Measurements from ENCODE around the gene NUP210. TPM values are rescaled to one million over a fixed set of nuclear protein-coding genes. Genes with fewer than 3 reads are reported as not detected.
"Not testable (repeated sequence)": the region's sequence is repeated elsewhere in the genome, so short reads cannot be mapped to it uniquely, and the experiment has no call there.

NUP210 gene
- polyA plus RNA-seq, 1 donor from 2014 or later, result 72.2 TPM

DNA sequence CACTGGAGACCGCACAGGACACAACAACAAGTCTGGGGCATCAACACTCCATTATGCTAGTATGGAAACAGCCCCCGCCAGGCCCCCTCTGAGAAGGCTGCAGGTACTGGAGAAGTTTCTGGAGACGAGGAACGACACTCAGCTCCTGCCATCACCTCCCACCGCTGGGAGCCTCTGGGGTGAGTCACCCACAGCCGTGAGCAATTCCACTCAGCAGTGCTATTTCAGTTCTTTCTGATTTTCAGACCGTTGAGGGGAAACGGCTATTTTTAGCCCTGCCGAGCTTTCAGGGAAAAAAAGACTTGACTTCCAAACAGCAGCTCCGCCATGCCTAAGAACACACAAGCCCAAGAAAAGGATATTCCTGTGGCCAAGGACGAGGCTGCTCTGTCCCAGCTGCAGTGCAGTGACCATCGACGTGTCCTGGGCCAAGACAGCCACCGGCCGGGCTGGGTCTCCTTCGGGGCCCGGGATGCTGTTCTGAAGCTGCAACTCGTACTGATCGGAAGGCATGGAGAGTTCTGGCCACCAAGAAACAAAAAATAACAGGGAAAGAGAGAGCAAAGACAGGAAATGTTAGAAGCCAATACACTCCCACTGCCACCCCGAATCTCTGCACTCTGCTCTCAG, 40.8 kb downstream of the NUP210 start:
- Mint-ChIP-seq H3K4me3 (no peak overlapping the region), H3K27me3 (no peaks in the 10 kb centered on the region), H3K27ac (no peak overlapping the region), H3K9me3 (no peaks in the 10 kb centered on the region), H3K36me3 (peaks cover 7% of the 10 kb centered on the region), H3K4me1 (peaks cover 11 to 23% (median 16%) of the 10 kb centered on the region in 3 donors)

DNA sequence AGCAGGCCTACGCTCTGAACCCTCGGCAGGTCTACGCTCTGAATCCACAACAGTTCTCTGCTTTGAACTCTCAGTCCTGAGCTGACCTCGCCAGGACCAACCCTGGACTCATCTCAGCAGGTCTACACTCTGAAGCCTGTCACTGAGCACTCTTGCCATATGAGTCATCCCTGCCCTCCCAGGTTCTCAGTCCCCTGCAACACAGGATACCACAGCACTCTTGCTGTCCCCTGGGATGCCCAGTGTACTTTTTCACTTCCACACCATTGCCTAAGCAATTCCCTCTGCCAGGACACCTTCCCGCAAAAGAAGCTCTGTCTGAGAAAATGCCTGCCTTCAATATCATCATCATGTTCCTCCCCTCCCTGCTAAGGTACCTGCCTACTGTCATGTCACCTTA, 42.0 kb downstream of the NUP210 start:
- H3K4me1 Mint-ChIP-seq, result peaks cover 11 to 15% (median 15%) of the 10 kb centered on the region in 3 donors
- H3K4me3 Mint-ChIP-seq, result no peak overlapping the region
- peak overlapping the region in 1 of 3 donors; percentile 41 for H3K27ac Mint-ChIP-seq
- H3K27me3 Mint-ChIP-seq, result no peaks in the 10 kb centered on the region
- peaks cover 7% of the 10 kb centered on the region for H3K36me3 Mint-ChIP-seq
- H3K9me3 Mint-ChIP-seq, result no peaks in the 10 kb centered on the region

DNA sequence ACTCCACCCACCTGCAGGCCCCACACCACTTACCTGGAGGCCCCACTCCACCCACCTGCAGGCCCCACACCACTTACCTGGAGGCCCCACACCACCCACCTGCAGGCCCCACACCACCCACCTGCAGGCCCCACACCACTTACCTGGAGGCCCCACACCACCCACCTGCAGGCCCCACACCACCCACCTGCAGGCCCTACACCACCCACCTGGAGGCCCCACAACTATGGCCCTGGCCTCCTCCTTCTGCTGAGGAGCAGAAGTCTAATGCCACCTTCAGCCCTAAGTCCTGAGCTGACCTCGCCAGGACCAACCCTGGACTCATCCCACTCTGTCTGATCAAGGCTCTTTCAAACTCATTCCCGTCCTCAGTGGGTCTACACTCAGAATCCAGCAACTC, 42.4 kb downstream of the NUP210 start:
- H3K27me3 Mint-ChIP-seq, H3K36me3 Mint-ChIP-seq: not testable (repeated sequence)

DNA sequence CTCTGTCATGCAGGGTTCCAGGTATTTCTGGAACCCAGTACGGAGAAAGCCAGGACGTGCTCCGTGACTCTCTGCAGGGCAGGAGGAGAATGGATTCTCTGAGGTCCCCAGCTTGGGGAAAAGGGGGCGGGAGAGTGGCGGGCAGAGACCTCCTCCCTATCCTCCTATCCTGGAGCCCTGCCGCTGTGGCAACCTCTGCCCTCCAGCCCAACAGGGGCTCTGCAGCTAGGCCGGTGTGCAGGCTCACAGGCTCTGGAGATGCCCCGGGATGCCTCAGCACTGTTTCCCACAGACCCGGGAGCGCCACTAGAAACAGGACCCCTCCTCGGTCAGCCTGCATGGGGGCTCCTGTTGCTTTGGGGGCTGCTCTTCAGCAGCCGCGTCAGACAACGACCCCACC, 43.1 kb downstream of the NUP210 start:
- Mint-ChIP-seq H3K4me1 (peaks cover 3 to 10% (median 4%) of the 10 kb centered on the region in 3 donors), H3K27ac (peak overlapping the region in 1 of 3 donors; percentile 78), H3K36me3 (peaks cover 5% of the 10 kb centered on the region), H3K4me3 (no peak overlapping the region), H3K27me3 (no peaks in the 10 kb centered on the region), H3K9me3 (no peaks in the 10 kb centered on the region)

More for the DNA sequence above, 42.4 kb downstream of the NUP210 start:
- H3K4me1 Mint-ChIP-seq, result peaks cover 11 to 14% (median 11%) of the 10 kb centered on the region in 3 donors
- H3K9me3 Mint-ChIP-seq, H3K27ac Mint-ChIP-seq, H3K4me3 Mint-ChIP-seq: not testable (repeated sequence)

DNA sequence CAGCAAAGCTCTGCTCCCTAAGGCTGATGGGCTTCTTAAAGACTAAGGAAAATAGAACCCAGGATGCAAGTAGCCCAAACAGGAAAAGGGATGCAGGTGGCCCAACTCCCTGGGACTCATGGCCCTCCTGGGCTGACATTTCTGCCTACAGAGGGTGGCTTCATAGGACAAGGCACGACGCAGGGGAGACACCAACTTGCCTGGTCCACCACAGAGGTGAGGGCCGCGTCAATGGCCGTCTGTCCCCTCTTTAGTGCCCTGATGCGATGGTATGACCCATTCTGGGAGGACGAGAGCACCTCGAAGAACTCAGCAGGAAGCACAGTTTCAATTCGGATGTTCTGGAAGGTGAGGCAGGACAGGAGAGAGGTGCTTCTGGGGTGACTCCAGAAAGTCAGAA, 44.0 kb downstream of the NUP210 start:
- Mint-ChIP-seq H3K27ac (no peak overlapping the region), H3K36me3 (peaks cover 4% of the 10 kb centered on the region), H3K4me3 (no peak overlapping the region), H3K27me3 (no peaks in the 10 kb centered on the region), H3K4me1 (peaks cover 0 to 7% (median 2%) of the 10 kb centered on the region in 3 donors), H3K9me3 (no peaks in the 10 kb centered on the region)

DNA sequence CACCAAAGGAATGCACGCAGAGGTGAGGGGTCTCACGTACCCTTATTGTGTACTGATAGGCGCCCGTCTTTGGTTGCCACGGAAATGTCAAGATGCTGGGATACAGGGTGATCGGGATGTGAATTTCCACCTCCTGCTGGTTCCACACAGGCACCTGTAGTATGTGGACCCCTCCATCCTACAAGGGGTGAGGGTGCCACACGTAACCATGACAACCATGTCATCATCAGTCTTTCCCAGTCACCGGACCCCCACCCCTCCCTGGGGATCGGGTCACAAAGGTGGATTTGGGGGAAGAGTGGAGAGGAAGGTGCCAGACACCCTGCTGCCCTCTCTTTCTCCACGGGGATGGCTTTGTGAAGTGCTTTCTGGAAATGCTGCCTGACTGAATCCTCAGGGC, 44.7 kb downstream of the NUP210 start:
- peaks cover 0 to 7% (median 2%) of the 10 kb centered on the region in 3 donors for H3K4me1 Mint-ChIP-seq
- H3K36me3 Mint-ChIP-seq, result peaks cover 4% of the 10 kb centered on the region
- H3K4me3 Mint-ChIP-seq, result no peak overlapping the region
- no peaks in the 10 kb centered on the region for H3K9me3 Mint-ChIP-seq
- H3K27ac Mint-ChIP-seq, result no peak overlapping the region
- H3K27me3 Mint-ChIP-seq, result no peaks in the 10 kb centered on the region

DNA sequence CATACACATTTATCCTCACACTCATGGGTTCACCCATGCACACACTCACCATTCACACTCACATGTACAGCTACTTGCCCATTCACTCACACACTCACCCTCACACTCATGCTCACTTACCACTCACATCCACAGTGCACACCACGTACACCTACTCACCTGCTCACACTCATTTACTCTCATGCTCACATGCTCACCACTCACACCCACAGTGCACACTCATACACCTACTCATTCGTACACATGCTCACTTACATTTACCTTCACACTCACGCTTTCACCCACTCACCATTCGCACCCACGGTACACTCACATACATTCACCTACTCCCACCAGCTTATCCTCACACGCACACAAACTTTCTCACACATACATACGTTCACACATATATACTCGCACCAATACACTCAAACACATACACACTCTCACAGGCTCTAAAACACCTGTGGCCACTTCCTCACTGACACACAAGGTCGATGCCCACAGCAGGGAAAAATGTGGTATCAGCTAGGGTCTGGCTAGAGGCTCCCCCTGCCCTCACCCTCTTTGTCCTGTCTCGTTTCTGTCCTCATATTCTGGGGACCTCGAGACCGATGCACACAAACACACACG, 46.0 kb downstream of the NUP210 start:
- Mint-ChIP-seq H3K27me3 (no peaks in the 10 kb centered on the region), H3K27ac (no peak overlapping the region), H3K4me1 (peaks cover 0 to 3% (median 2%) of the 10 kb centered on the region in 3 donors), H3K9me3 (no peaks in the 10 kb centered on the region), H3K36me3 (peaks cover 4% of the 10 kb centered on the region), H3K4me3 (no peak overlapping the region)

DNA sequence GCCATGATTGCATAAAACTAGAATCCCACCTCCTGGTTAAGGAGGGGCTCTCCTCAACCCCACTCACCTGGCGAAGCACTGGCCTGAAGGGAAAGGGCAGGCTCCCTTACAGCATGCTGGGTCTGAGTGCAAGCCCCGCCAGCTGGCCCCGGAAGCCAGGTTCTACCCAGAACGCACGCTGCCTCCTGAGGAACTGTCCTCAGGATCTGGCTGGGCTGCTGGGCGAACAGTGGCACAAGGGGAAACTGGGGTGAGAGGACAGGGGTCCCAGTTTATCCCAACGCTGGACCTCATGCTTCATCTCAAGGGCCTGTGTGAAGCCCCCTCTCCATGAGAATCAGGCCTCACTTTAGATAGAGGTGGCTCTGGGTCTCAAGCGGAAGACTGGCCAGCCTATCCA, 47.5 kb downstream of the NUP210 start:
- peak overlapping the region in 1 of 3 donors; percentile 74 for H3K27ac Mint-ChIP-seq
- H3K36me3 Mint-ChIP-seq, result peaks cover 4% of the 10 kb centered on the region

DNA sequence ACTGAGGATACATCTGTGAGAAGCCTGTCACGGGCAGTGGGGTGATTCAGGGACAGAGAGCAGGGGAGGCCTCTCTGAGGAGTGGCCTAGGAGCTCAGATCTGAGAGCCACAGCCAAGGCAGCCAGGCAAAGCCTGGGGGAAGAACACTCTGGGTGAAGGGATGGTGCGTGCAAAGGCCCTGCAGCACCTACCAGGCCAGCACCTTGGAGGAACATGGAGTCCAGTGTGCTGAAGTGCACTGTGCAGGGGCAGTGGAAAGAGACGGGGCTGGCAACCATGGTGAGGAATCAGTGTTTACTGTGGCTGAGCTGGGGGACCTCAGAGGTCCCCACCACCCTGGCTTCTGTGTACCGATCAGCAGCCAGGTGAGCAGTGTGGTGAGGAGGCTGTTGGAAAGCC, 48.0 kb downstream of the NUP210 start:
- Mint-ChIP-seq H3K27ac (peak overlapping the region in 1 of 3 donors; percentile 74), H3K36me3 (peaks cover 4% of the 10 kb centered on the region), H3K9me3 (no peaks in the 10 kb centered on the region), H3K4me3 (no peak overlapping the region), H3K4me1 (peaks cover 0 to 2% (median 0%) of the 10 kb centered on the region in 3 donors), H3K27me3 (no peaks in the 10 kb centered on the region)

More for the DNA sequence above, 47.5 kb downstream of the NUP210 start:
- peaks cover 0 to 2% (median 0%) of the 10 kb centered on the region in 3 donors for H3K4me1 Mint-ChIP-seq
- H3K4me3 Mint-ChIP-seq, result no peak overlapping the region
- no peaks in the 10 kb centered on the region for H3K9me3 Mint-ChIP-seq
- H3K27me3 Mint-ChIP-seq, result no peaks in the 10 kb centered on the region

DNA sequence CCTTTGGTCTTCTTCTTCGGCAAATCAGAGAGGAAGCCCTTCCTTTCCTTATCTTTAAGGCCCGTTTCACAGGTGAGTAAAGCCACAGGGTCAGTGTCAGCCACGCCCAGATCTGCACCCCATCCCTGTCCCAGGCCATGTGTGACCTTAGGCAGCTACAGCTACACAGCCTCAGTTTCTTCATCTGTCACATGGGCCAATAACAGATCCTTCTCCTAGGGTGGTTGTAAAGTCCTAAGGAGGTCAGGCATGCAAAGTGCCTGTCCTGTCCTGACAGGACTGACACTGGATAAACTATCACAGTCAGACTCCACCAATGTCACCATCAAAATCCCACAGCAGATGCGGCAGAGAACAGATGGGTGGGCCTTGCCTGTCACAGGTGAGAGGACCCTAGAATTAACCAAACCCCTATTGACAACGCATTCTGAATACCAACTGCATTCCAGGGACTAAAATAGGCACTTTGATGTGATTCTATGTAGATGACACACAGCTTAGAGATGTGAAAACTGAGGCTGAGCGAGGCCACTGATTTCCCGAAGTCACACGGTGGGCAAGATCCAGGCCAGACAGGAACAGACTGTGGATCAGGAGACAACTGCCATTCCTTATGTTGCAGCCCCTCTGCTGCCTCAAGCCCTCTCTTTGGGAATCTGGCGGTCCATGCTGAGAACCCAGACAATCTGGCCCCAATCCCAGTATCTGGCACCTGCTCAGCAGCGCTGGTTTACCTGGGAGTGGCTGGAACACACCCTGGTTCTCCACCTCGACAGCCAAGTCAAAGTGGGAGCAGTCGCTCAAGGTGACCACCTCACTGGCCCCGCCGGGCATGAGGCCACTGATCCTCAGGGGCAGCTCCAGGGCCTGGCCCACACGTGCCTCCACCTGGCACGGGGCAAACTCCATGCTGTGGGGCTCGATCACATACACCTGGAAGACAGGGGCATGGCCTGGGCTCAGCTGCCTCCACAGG, 48.7 kb downstream of the NUP210 start:
- Mint-ChIP-seq H3K27me3 (no peaks in the 10 kb centered on the region), H3K4me3 (no peak overlapping the region), H3K27ac (peak overlapping the region in 1 of 3 donors; percentile 74), H3K9me3 (no peaks in the 10 kb centered on the region), H3K36me3 (peaks cover 4% of the 10 kb centered on the region), H3K4me1 (peaks cover 0 to 2% (median 0%) of the 10 kb centered on the region in 3 donors)

DNA sequence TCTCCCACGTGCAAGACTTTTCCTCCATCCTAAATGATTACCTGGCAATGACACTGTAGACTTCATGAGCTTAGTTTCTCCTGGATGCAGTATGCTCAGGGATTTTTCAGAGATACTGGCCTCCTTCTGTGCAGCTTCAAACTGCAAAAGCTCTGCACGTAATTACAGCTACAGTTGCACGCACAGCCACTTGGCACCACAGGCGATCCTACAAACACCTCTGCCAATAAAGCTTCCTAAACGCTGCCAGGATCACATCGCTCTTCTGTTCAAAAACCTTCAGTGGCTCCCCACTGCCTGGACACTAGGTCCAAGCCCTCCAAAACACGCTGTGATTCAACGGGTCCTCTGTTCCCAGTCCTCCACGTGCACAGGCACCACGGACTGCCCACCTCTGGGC, 49.5 kb downstream of the NUP210 start:
- Mint-ChIP-seq H3K4me3 (no peak overlapping the region), H3K9me3 (no peaks in the 10 kb centered on the region), H3K4me1 (peaks cover 0 to 2% (median 0%) of the 10 kb centered on the region in 3 donors), H3K36me3 (peaks cover 4% of the 10 kb centered on the region), H3K27me3 (no peaks in the 10 kb centered on the region), H3K27ac (no peak overlapping the region)

DNA sequence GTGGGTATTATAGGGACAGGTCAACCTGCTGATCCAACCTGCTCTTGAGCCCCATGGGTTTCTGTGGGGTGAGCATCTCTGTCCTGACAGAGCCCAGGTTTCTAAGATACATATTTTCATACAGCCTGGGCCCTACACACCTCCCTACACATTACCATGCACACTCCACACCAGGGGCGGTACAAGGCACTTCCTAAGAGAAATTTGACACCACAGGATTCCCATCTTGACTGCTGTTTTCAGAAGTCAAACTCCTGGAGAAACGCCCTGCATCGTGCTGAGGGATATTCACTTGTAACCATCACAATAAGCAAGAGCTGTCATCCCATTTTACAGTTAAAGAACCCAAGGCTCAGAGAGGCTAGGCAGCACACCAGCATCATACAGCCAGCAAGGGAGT, 50.1 kb downstream of the NUP210 start:
- Mint-ChIP-seq H3K27me3 (no peaks in the 10 kb centered on the region), H3K36me3 (peaks cover under 1% of the 10 kb centered on the region), H3K27ac (no peak overlapping the region), H3K4me3 (no peak overlapping the region), H3K4me1 (peaks cover 0 to 2% (median 0%) of the 10 kb centered on the region in 3 donors), H3K9me3 (no peaks in the 10 kb centered on the region)

DNA sequence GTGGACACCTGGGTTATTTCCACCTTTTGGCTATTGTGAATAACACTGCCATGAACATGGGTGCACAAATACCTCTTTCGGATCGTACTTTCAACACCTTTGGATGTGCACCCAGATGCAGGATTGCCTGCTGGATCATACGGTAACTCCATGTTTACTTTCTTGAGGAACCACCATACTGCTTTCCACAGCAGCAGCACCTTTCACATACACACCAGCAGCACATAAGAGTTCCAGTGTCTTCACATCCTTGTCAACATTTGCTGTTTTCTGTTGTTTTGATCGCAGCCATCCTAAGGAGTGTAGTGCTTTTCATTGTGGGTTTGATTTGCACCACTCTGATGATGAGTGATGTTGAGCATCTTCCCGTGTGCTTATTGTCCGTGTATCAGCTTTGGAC, 51.3 kb downstream of the NUP210 start:
- H3K9me3 Mint-ChIP-seq, result no peaks in the 10 kb centered on the region
- H3K27me3 Mint-ChIP-seq, result no peaks in the 10 kb centered on the region
- peaks cover 0 to 2% (median 0%) of the 10 kb centered on the region in 3 donors for H3K4me1 Mint-ChIP-seq
- H3K4me3 Mint-ChIP-seq, result no peak overlapping the region
- no peak overlapping the region for H3K27ac Mint-ChIP-seq
- no peaks in the 10 kb centered on the region for H3K36me3 Mint-ChIP-seq

DNA sequence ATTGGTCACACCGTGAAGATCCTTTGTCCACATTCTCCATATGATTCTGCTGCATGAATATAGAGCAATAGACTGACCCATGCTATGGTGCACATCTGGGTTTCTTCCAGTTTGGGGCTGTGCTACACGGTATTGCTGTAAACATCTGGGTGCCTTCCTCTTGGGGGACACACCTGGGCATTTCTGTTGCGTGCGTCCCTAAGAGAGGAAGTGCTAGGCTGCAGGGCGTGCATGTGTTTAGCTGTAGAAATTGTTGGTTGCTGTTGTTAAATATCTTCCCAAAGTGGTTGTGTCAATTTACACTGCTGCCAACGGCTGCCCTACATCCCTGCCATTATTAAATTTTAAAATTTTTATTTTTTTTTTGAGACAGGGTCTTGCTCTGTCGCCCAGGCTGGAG, 52.4 kb downstream of the NUP210 start:
- H3K4me3 Mint-ChIP-seq, result no peak overlapping the region
- H3K27ac Mint-ChIP-seq, result peak overlapping the region in 1 of 3 donors; percentile 71
- peaks cover 0 to 2% (median 0%) of the 10 kb centered on the region in 3 donors for H3K4me1 Mint-ChIP-seq
- no peaks in the 10 kb centered on the region for H3K9me3 Mint-ChIP-seq
- no peaks in the 10 kb centered on the region for H3K36me3 Mint-ChIP-seq
- no peaks in the 10 kb centered on the region for H3K27me3 Mint-ChIP-seq
